Measurements from ENCODE around the gene PPM1F. TPM values are rescaled to one million over a fixed set of nuclear protein-coding genes. Genes with fewer than 3 reads are reported as not detected.

PPM1F gene
- polyA plus RNA-seq, 1 donor from 2014 or later = 28.3 TPM

DNA sequence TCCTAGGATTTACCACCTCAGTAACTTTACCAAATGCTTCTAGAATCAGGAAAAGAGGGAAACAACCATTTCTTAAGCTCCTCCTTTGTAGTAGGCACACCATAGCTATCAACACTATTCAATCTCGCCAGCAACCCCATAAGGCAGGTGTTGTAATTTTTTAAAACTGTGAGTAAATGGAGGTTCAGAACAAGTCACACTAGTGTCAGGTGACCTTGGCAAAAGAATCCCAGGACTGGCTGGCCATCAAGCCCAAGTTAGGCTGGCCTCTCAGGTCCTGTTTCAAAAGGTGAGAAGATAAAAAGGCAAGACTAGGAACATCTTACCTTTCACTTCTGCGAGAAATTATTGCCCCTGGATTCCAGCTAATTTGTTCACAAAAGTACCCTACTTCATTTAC lies 29.2 kb upstream of the PPM1F start:
- H3K9ac ChIP-seq (ENCODE audit: low read length) = peak overlapping the region; percentile 88
- TF ChIP-seq RAD21 (conservative IDR thresholded peaks at IDR 0.05) (no peak), TAF1 (IDR thresholded peaks at IDR 0.05; ENCODE audit: low read depth) (no peak), POLR2AphosphoS5 (IDR thresholded peaks at IDR 0.05) (no peak), SMC3 (conservative IDR thresholded peaks at IDR 0.05; ENCODE audit: poor library complexity) (no peak), MXI1 (conservative IDR thresholded peaks at IDR 0.05; ENCODE audit: poor library complexity, severe bottlenecking) (no peak), EZH2 (IDR thresholded peaks at IDR 0.05; ENCODE audit: borderline replicate concordance, insufficient read depth, low read length, poor library complexity, severe bottlenecking) (no peak), EP300 (conservative IDR thresholded peaks at IDR 0.05; ENCODE audit: poor library complexity, severe bottlenecking) (no peak)
- TF ChIP-seq, protein P1, sequence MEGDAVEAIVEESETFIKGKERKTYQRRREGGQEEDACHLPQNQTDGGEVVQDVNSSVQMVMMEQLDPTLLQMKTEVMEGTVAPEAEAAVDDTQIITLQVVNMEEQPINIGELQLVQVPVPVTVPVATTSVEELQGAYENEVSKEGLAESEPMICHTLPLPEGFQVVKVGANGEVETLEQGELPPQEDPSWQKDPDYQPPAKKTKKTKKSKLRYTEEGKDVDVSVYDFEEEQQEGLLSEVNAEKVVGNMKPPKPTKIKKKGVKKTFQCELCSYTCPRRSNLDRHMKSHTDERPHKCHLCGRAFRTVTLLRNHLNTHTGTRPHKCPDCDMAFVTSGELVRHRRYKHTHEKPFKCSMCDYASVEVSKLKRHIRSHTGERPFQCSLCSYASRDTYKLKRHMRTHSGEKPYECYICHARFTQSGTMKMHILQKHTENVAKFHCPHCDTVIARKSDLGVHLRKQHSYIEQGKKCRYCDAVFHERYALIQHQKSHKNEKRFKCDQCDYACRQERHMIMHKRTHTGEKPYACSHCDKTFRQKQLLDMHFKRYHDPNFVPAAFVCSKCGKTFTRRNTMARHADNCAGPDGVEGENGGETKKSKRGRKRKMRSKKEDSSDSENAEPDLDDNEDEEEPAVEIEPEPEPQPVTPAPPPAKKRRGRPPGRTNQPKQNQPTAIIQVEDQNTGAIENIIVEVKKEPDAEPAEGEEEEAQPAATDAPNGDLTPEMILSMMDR (IDR thresholded peaks at IDR 0.05; ENCODE audit: poor library complexity, severe bottlenecking) = no peak
- TF ChIP-seq, protein P2, sequence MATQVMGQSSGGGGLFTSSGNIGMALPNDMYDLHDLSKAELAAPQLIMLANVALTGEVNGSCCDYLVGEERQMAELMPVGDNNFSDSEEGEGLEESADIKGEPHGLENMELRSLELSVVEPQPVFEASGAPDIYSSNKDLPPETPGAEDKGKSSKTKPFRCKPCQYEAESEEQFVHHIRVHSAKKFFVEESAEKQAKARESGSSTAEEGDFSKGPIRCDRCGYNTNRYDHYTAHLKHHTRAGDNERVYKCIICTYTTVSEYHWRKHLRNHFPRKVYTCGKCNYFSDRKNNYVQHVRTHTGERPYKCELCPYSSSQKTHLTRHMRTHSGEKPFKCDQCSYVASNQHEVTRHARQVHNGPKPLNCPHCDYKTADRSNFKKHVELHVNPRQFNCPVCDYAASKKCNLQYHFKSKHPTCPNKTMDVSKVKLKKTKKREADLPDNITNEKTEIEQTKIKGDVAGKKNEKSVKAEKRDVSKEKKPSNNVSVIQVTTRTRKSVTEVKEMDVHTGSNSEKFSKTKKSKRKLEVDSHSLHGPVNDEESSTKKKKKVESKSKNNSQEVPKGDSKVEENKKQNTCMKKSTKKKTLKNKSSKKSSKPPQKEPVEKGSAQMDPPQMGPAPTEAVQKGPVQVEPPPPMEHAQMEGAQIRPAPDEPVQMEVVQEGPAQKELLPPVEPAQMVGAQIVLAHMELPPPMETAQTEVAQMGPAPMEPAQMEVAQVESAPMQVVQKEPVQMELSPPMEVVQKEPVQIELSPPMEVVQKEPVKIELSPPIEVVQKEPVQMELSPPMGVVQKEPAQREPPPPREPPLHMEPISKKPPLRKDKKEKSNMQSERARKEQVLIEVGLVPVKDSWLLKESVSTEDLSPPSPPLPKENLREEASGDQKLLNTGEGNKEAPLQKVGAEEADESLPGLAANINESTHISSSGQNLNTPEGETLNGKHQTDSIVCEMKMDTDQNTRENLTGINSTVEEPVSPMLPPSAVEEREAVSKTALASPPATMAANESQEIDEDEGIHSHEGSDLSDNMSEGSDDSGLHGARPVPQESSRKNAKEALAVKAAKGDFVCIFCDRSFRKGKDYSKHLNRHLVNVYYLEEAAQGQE (IDR thresholded peaks at IDR 0.05; ENCODE audit: borderline replicate concordance) = no peak
- H3K79me2 ChIP-seq (replicated peaks; ENCODE audit: insufficient read depth, low read length) = peaks cover 16% of the 10 kb centered on the region
- H3F3A ChIP-seq (ENCODE audit: insufficient read depth, low read length, poor library complexity, severe bottlenecking) = no peaks in the 10 kb centered on the region
- no peak overlapping the region for H3K27ac ChIP-seq (ENCODE audit: low read length)
- H3K9me2 ChIP-seq (ENCODE audit: insufficient read depth, low read length) = no peaks in the 10 kb centered on the region
- H3K4me3 ChIP-seq (ENCODE audit: low read length) = peak overlapping the region; percentile 96
- no peaks in the 10 kb centered on the region for H3K27me3 ChIP-seq (ENCODE audit: insufficient read depth, low read depth, low read length)
- no peaks in the 10 kb centered on the region for H3K9me3 ChIP-seq (ENCODE audit: low read length)
- H2AFZ ChIP-seq (ENCODE audit: low read depth, low read length) = no peak overlapping the region
- H3K4me2 ChIP-seq (ENCODE audit: low read length) = peak overlapping the region; percentile 97
- no peaks in the 10 kb centered on the region for H4K20me1 ChIP-seq (ENCODE audit: insufficient read depth)
- H3K36me3 ChIP-seq (ENCODE audit: insufficient read depth, low read length) = no peaks in the 10 kb centered on the region

DNA sequence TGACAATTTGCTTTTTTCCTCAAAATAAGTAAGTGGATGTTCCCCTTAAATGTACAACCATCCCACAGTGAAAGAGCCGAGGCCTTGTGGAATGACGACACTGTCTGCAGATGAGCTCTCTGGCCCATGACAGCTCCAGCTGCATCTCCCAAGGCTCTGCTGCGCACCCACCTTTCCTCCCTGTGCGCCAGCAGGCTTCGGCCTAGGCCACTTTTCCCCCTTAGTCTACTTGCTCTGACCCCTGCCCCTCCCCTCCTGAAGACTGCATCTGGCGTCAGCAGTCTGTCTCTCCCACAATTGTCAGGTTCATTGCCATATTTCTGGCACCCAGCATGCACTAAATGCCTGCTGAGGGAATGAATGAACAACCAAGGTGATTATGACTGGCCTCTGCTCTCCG lies 27.9 kb upstream of the PPM1F start:
- no peak for TF ChIP-seq POLR2AphosphoS5 (IDR thresholded peaks at IDR 0.05)
- TF ChIP-seq MXI1 (conservative IDR thresholded peaks at IDR 0.05; ENCODE audit: poor library complexity, severe bottlenecking) = no peak
- TF ChIP-seq EZH2 (IDR thresholded peaks at IDR 0.05; ENCODE audit: borderline replicate concordance, insufficient read depth, low read length, poor library complexity, severe bottlenecking) = no peak
- TF ChIP-seq RAD21 (conservative IDR thresholded peaks at IDR 0.05) = no peak
- TF ChIP-seq TAF1 (IDR thresholded peaks at IDR 0.05; ENCODE audit: low read depth) = no peak
- no peak overlapping the region for H2AFZ ChIP-seq (ENCODE audit: low read depth, low read length)
- H3K27me3 ChIP-seq (ENCODE audit: insufficient read depth, low read depth, low read length) = no peaks in the 10 kb centered on the region
- peaks cover 16% of the 10 kb centered on the region for H3K79me2 ChIP-seq (replicated peaks; ENCODE audit: insufficient read depth, low read length)
- H3K36me3 ChIP-seq (ENCODE audit: insufficient read depth, low read length) = no peaks in the 10 kb centered on the region
- no peak overlapping the region for H3K27ac ChIP-seq (ENCODE audit: low read length)
- no peaks in the 10 kb centered on the region for H4K20me1 ChIP-seq (ENCODE audit: insufficient read depth)
- H3K9me3 ChIP-seq (ENCODE audit: low read length) = no peaks in the 10 kb centered on the region
- H3K9me2 ChIP-seq (ENCODE audit: insufficient read depth, low read length) = no peaks in the 10 kb centered on the region
- no peak overlapping the region for H3K4me3 ChIP-seq (ENCODE audit: low read length)
- no peak overlapping the region for H3K9ac ChIP-seq (ENCODE audit: low read length)
- no peaks in the 10 kb centered on the region for H3F3A ChIP-seq (ENCODE audit: insufficient read depth, low read length, poor library complexity, severe bottlenecking)
- no peak overlapping the region for H3K4me2 ChIP-seq (ENCODE audit: low read length)

Measured in neural cell (in vitro differentiated cells).